Measurements from ENCODE around the gene EFCAB9. TPM values are rescaled to one million over a fixed set of nuclear protein-coding genes. Genes with fewer than 3 reads are reported as not detected.
A peak's percentile ranks its signal among the peaks of the same experiment; 100 is the strongest.
"Not testable (repeated sequence)": the region's sequence is repeated elsewhere in the genome, so short reads cannot be mapped to it uniquely, and the experiment has no call there.

EFCAB9 gene
- total and polyA plus RNA-seq, 8 donors: not detected

GRCh38 chr5:172150514-172151425 lies 43.2 kb upstream of the EFCAB9 start:
- TF ChIP-seq CTCF (IDR thresholded peaks at IDR 0.05): no peak
- no peaks in the 10 kb centered on the region for H3K36me3 ChIP-seq
- intact Hi-C loops (cut with DNase I): no loop called here
- H3K9me3 ChIP-seq: no peaks in the 10 kb centered on the region
- FAIRE-seq (no peak), ATAC-seq (peak in 3 of 4 donors; percentile 47 to 82 (median 75)), DNase-seq (peak in 1 of 6 donors; percentile 58)
- peak overlapping the region in 2 of 4 donors; percentile 27 to 33 for H3K27ac ChIP-seq
- no peaks in the 10 kb centered on the region for H3K27me3 ChIP-seq
- no peak overlapping the region for H3K4me3 ChIP-seq
- WGBS, 2 donors: 80 to 86% methylated on average over 16 of the region's 16 CpGs
- no peaks in the 10 kb centered on the region for H3K4me1 ChIP-seq

- intact Hi-C loops (cut with DNase I): no loop called here
- FAIRE-seq (no peak), ATAC-seq (no peak), DNase-seq (no peak)
- no peaks in the 10 kb centered on the region for H3K27me3 ChIP-seq
- WGBS, 2 donors: 90% methylated on average over 10 of the region's 10 CpGs
- TF ChIP-seq CTCF (IDR thresholded peaks at IDR 0.05): no peak
- no peaks in the 10 kb centered on the region for H3K36me3 ChIP-seq
- no peak overlapping the region for H3K27ac ChIP-seq
- H3K4me1 ChIP-seq: no peaks in the 10 kb centered on the region
- H3K9me3 ChIP-seq: no peaks in the 10 kb centered on the region
- H3K4me3 ChIP-seq: no peak overlapping the region
Measured at GRCh38 chr5:172151661-172152210, 42.2 kb upstream of the EFCAB9 start.

GRCh38 chr5:172153695-172154094 lies 40.3 kb upstream of the EFCAB9 start:
- Histone ChIP-seq H3K9me3 (no peaks in the 10 kb centered on the region), H3K4me1 (no peaks in the 10 kb centered on the region), H3K36me3 (no peaks in the 10 kb centered on the region), H3K4me3 (no peak overlapping the region), H3K27ac (no peak overlapping the region), H3K27me3 (no peaks in the 10 kb centered on the region)
- no peak for ATAC-seq
- WGBS, 2 donors: 86 to 96% methylated on average over 3 of the region's 3 CpGs
- no peak for TF ChIP-seq CTCF (IDR thresholded peaks at IDR 0.05)
- intact Hi-C loops (cut with DNase I): no loop called here
- no peak for DNase-seq
- no peak for FAIRE-seq

- not testable (repeated sequence) for DNase-seq, FAIRE-seq, ATAC-seq
Measured at GRCh38 chr5:172155101-172155500, 38.9 kb upstream of the EFCAB9 start.

GRCh38 chr5:172156541-172156994 lies 37.4 kb upstream of the EFCAB9 start:
- intact Hi-C loops (cut with DNase I): no loop called here

More at GRCh38 chr5:172155101-172155500, 38.9 kb upstream of the EFCAB9 start:
- intact Hi-C loops (cut with DNase I); H3K4me3 ChIP-seq; H3K4me1 ChIP-seq; H3K27ac ChIP-seq; H3K9me3 ChIP-seq; H3K27me3 ChIP-seq; H3K36me3 ChIP-seq: not testable (repeated sequence)
- 92 to 94% methylated on average over 9 of the region's 9 CpGs for WGBS, 2 donors

More at GRCh38 chr5:172156541-172156994, 37.4 kb upstream of the EFCAB9 start:
- Histone ChIP-seq H3K4me1 (no peaks in the 10 kb centered on the region), H3K9me3 (no peaks in the 10 kb centered on the region), H3K27me3 (no peaks in the 10 kb centered on the region), H3K4me3 (no peak overlapping the region), H3K27ac (no peak overlapping the region), H3K36me3 (no peaks in the 10 kb centered on the region)
- ATAC-seq (no peak), DNase-seq (no peak), FAIRE-seq (no peak)
- no peak for TF ChIP-seq CTCF (IDR thresholded peaks at IDR 0.05)
- 67 to 69% methylated on average over 13 of the region's 13 CpGs for WGBS, 2 donors
